OCI-LY1 (cell line): ENCODE data around the gene LRCH3.

ENCODE experiments used
- EZH2 ChIP-seq: fragments of 200-600 bp; sonication (generic), shearing (Covaris generic); IDR thresholded peaks from 2 replicates; pipeline ENCODE4 v1.8.0; 2017; ENCODE audit warnings: borderline replicate concordance, mixed run types, mild to moderate bottlenecking, antibody characterized with exemption, low read length, moderate library complexity, mixed read lengths
- TF ChIP-seq, protein P1 (sequence below): fragments of 200-600 bp; sonication (generic), shearing (Covaris generic); IDR thresholded peaks from 2 replicates; pipeline ENCODE4 v1.5.1; 2017; ENCODE audit warnings: mild to moderate bottlenecking, antibody characterized with exemption, low read length, moderate library complexity, mixed read lengths

DNA sequence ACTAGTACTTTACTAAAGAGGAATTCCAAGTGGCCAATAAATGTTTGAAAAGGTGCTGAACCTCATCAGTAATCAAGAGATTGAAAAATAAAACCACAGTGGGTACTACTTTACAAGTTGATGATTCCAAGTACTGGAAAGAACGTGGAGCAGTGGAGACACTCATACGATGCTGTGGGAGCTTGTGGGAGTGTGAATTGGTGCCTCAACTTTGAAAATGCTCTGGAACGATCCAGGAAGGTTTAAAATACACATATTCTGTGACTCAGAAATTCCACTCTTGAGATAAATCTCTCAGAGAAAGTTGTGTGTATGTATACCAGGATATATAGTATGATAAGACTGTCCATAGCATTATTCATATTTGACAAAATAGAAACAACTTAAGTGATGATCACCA lies 9.3 kb downstream of the LRCH3 start:
- TF ChIP-seq, protein P1, sequence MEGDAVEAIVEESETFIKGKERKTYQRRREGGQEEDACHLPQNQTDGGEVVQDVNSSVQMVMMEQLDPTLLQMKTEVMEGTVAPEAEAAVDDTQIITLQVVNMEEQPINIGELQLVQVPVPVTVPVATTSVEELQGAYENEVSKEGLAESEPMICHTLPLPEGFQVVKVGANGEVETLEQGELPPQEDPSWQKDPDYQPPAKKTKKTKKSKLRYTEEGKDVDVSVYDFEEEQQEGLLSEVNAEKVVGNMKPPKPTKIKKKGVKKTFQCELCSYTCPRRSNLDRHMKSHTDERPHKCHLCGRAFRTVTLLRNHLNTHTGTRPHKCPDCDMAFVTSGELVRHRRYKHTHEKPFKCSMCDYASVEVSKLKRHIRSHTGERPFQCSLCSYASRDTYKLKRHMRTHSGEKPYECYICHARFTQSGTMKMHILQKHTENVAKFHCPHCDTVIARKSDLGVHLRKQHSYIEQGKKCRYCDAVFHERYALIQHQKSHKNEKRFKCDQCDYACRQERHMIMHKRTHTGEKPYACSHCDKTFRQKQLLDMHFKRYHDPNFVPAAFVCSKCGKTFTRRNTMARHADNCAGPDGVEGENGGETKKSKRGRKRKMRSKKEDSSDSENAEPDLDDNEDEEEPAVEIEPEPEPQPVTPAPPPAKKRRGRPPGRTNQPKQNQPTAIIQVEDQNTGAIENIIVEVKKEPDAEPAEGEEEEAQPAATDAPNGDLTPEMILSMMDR, result no peak
- no peak for TF ChIP-seq EZH2
